Neuronal stem cell (in vitro differentiated cells): ENCODE results near the gene WRAP73.
A peak's percentile ranks its signal among the peaks of the same experiment; 100 is the strongest.

Experiments
- DNase-seq: peaks from one replicate; pipeline ENCODE4 v3.0.0-alpha.2; 2013; ENCODE audit warnings: low spot score
- H2AFZ ChIP-seq: one replicate; pipeline ENCODE4 v1.6.1; 2013; ENCODE audit warnings: mild to moderate bottlenecking, low read length, inconsistent platforms
- H2AK5ac ChIP-seq: 2 replicates; pipeline ENCODE4 v1.6.1; 2013; ENCODE audit warnings: low read depth, mild to moderate bottlenecking, inconsistent platforms, low read length, moderate library complexity, mixed read lengths
- H2BK120ac ChIP-seq: 2 replicates; pipeline ENCODE4 v1.6.1; 2013; ENCODE audit warnings: low read depth, mild to moderate bottlenecking, inconsistent platforms, low read length, moderate library complexity, mixed read lengths
- H2BK12ac ChIP-seq: one replicate; pipeline ENCODE4 v1.6.1; 2013; ENCODE audit warnings: low read length, inconsistent platforms
- H2BK15ac ChIP-seq: 2 replicates; pipeline ENCODE4 v1.6.1; 2013; ENCODE audit warnings: mild to moderate bottlenecking, low read length, inconsistent platforms, mixed read lengths
- H2BK5ac ChIP-seq: one replicate; pipeline ENCODE4 v1.6.1; 2013; ENCODE audit warnings: inconsistent platforms, mild to moderate bottlenecking, low read length, moderate library complexity
- H3K14ac ChIP-seq: one replicate; pipeline ENCODE4 v1.6.1; 2013; ENCODE audit warnings: low read length, inconsistent platforms
- H3K18ac ChIP-seq: 2 replicates; pipeline ENCODE4 v1.6.1; 2013; ENCODE audit warnings: low read length, inconsistent platforms
- H3K23ac ChIP-seq: 2 replicates; pipeline ENCODE4 v1.6.1; 2013; ENCODE audit warnings: low read depth, mild to moderate bottlenecking, mixed read lengths, low read length, inconsistent platforms; ENCODE audit not compliant: poor library complexity
- H3K27ac ChIP-seq: replicated peaks from 3 replicates; pipeline ENCODE4 v1.5.1; 2013; ENCODE audit warnings: low read length, inconsistent platforms
- H3K27me3 ChIP-seq, 3 experiments: 2 replicates each; pipeline ENCODE4 v1.6.1; 2013; ENCODE audit warnings: low read length in 3 of 3, mild to moderate bottlenecking in 2 of 3, inconsistent platforms in 1 of 3, low read depth in 1 of 3, mixed read lengths in 1 of 3, moderate library complexity in 1 of 3; ENCODE audit not compliant: control insufficient read depth in 3 of 3, insufficient read depth in 3 of 3
- H3K36me3 ChIP-seq, 2 donors: replicated peaks in 1 of 2; 2 replicates each; pipeline ENCODE4 v1.6.1; 2013; ENCODE audit warnings: low read length in 2 of 2; ENCODE audit not compliant: control insufficient read depth in 2 of 2, insufficient read depth in 2 of 2
- H3K4ac ChIP-seq: 2 replicates; pipeline ENCODE4 v1.6.1; 2013; ENCODE audit warnings: inconsistent platforms, mild to moderate bottlenecking, low read length, moderate library complexity
- H3K4me1 ChIP-seq, 2 donors: 1 replicate in 1 of 2; 2 replicates in 1 of 2; pipeline ENCODE4 v1.6.1; 2013; ENCODE audit warnings: low read length in 2 of 2, low read depth in 1 of 2; ENCODE audit not compliant: control insufficient read depth in 2 of 2, insufficient read depth in 1 of 2
- H3K4me2 ChIP-seq: one replicate; pipeline ENCODE4 v1.6.1; 2013; ENCODE audit warnings: mild to moderate bottlenecking, low read length, inconsistent platforms; ENCODE audit not compliant: insufficient read depth, poor library complexity, severe bottlenecking
- H3K4me3 ChIP-seq, 2 donors: 2 replicates each; pipeline ENCODE4 v1.5.1; 2013; ENCODE audit warnings: low read length in 2 of 2, mild to moderate bottlenecking in 2 of 2, inconsistent platforms in 1 of 2, moderate library complexity in 1 of 2
- H3K79me1 ChIP-seq: one replicate; pipeline ENCODE4 v1.6.1; 2013; ENCODE audit warnings: low read depth, mild to moderate bottlenecking, inconsistent platforms, low read length, moderate library complexity
- H3K9ac ChIP-seq: one replicate; pipeline ENCODE4 v1.6.1; 2013; ENCODE audit warnings: mild to moderate bottlenecking, low read depth, low read length, inconsistent platforms; ENCODE audit not compliant: poor library complexity
- H3K9me3 ChIP-seq, 2 donors: replicated peaks in 1 of 2; 2 replicates each; pipeline versions ENCODE3 to v1.6.1; 2013; ENCODE audit warnings: low read length in 2 of 2, mild to moderate bottlenecking in 2 of 2, inconsistent platforms in 1 of 2, low read depth in 1 of 2, mixed read lengths in 1 of 2, moderate library complexity in 1 of 2; ENCODE audit not compliant: control insufficient read depth in 2 of 2, insufficient read depth in 1 of 2
- H4K8ac ChIP-seq: one replicate; pipeline ENCODE4 v1.6.1; 2013; ENCODE audit warnings: low read depth, mild to moderate bottlenecking, inconsistent platforms, low read length, moderate library complexity
- H4K91ac ChIP-seq: one replicate; pipeline ENCODE4 v1.6.1; 2013; ENCODE audit warnings: low read length, low read depth, mild to moderate bottlenecking, inconsistent platforms; ENCODE audit not compliant: poor library complexity
- WGBS, 2 donors: extraction: QIAGEN DNeasy Blood & Tissue Kit; methylation state at CpG; one replicate each; pipeline ENCODE4 v1.1.7; 2013; ENCODE audit warnings: missing lambda C conversion rate in 2 of 2, mixed read lengths in 1 of 2; ENCODE audit not compliant: insufficient read length in 2 of 2, insufficient replicate concordance in 1 of 2; ENCODE audit errors: extremely low coverage in 2 of 2; 5-methylcytosine and 5-hydroxymethylcytosine counted together

The WRAP73 gene

GRCh38 chr1:3693321-3693720 lies 43.4 kb upstream of the WRAP73 start:
- Histone ChIP-seq H2BK12ac (peak overlapping the region; percentile 58), H3K4me1 (peaks cover 9 to 13% of the 10 kb centered on the region in 2 donors), H3K18ac (peak overlapping the region; percentile 48), H3K4ac (no peak overlapping the region), H3K9ac (no peak overlapping the region), H3K4me2 (no peak overlapping the region), H2AFZ (no peak overlapping the region), H3K23ac (no peak overlapping the region), H3K9me3 (no peaks in the 10 kb centered on the region), H2BK120ac (no peak overlapping the region), H4K8ac (no peak overlapping the region), H3K79me1 (peaks cover 3% of the 10 kb centered on the region), H2BK15ac (peak overlapping the region; percentile 37), H3K14ac (no peak overlapping the region), H2BK5ac (no peak overlapping the region), H3K36me3 (no peaks in the 10 kb centered on the region), H4K91ac (no peak overlapping the region), H3K27ac (no peak overlapping the region), H2AK5ac (peak overlapping the region; percentile 70), H3K4me3 (no peak overlapping the region), H3K27me3 (peaks cover 0 to 48% (median 3%) of the 10 kb centered on the region in 3 experiments)
- no peak for DNase-seq
- WGBS, 2 donors, result no CpG with 5 or more reads among the region's 11 CpGs

- Histone ChIP-seq H3K18ac (peak overlapping the region; percentile 71), H2BK120ac (peak overlapping the region; percentile 6), H4K91ac (no peak overlapping the region), H3K4ac (no peak overlapping the region), H2AFZ (no peak overlapping the region), H3K23ac (no peak overlapping the region), H3K14ac (peak overlapping the region; percentile 38), H2BK12ac (peak overlapping the region; percentile 22), H3K27ac (no peak overlapping the region), H2AK5ac (peak overlapping the region; percentile 70), H3K4me1 (peaks cover 11 to 13% of the 10 kb centered on the region in 2 donors), H3K27me3 (peaks cover 0 to 48% (median 3%) of the 10 kb centered on the region in 3 experiments), H2BK5ac (no peak overlapping the region), H4K8ac (no peak overlapping the region), H3K4me2 (no peak overlapping the region), H2BK15ac (peak overlapping the region; percentile 45), H3K36me3 (no peaks in the 10 kb centered on the region), H3K9ac (no peak overlapping the region), H3K79me1 (peaks cover 3% of the 10 kb centered on the region), H3K9me3 (no peaks in the 10 kb centered on the region), H3K4me3 (no peak overlapping the region)
- WGBS, 2 donors, result no CpG with 5 or more reads among the region's 13 CpGs
- no peak for DNase-seq
These were observed 42.7 kb upstream of the WRAP73 start for GRCh38 chr1:3692598-3692997.

- Histone ChIP-seq H2BK15ac (peak overlapping the region; percentile 89), H3K4me2 (no peak overlapping the region), H3K36me3 (no peaks in the 10 kb centered on the region), H2BK5ac (peak overlapping the region; percentile 60), H3K9ac (peak overlapping the region; percentile 77), H3K27ac (no peak overlapping the region), H3K9me3 (no peaks in the 10 kb centered on the region), H4K91ac (no peak overlapping the region), H3K4me1 (peaks cover 11 to 13% of the 10 kb centered on the region in 2 donors), H2BK12ac (peak overlapping the region; percentile 46), H3K23ac (peak overlapping the region; percentile 85), H4K8ac (no peak overlapping the region), H3K14ac (peak overlapping the region; percentile 14), H2BK120ac (peak overlapping the region; percentile 6), H3K4ac (no peak overlapping the region), H2AK5ac (peak overlapping the region; percentile 84), H3K79me1 (peaks cover 3% of the 10 kb centered on the region), H3K27me3 (peaks cover 0 to 48% (median 3%) of the 10 kb centered on the region in 3 experiments), H2AFZ (no peak overlapping the region), H3K18ac (peak overlapping the region; percentile 53), H3K4me3 (no peak overlapping the region)
- WGBS, 2 donors, result no CpG with 5 or more reads among the region's 24 CpGs
- DNase-seq, result no peak
These were observed 41.7 kb upstream of the WRAP73 start for GRCh38 chr1:3691421-3692204.

- peak overlapping the region; percentile 80 for H3K18ac ChIP-seq
- no peak overlapping the region for H3K9ac ChIP-seq
- H2BK120ac ChIP-seq, result no peak overlapping the region
- H2AFZ ChIP-seq, result no peak overlapping the region
- H3K9me3 ChIP-seq, result no peaks in the 10 kb centered on the region
- H2BK12ac ChIP-seq, result peak overlapping the region; percentile 14
- peaks cover 0 to 48% (median 5%) of the 10 kb centered on the region in 3 experiments for H3K27me3 ChIP-seq
- H2AK5ac ChIP-seq, result peak overlapping the region; percentile 84
- DNase-seq, result no peak
- no peaks in the 10 kb centered on the region for H3K36me3 ChIP-seq
- peaks cover 8% of the 10 kb centered on the region in 2 donors for H3K4me1 ChIP-seq
- H3K14ac ChIP-seq, result peak overlapping the region; percentile 14
- no peak overlapping the region for H3K4me2 ChIP-seq
- no peak overlapping the region for H3K27ac ChIP-seq
- peak overlapping the region; percentile 89 for H2BK15ac ChIP-seq
- H2BK5ac ChIP-seq, result peak overlapping the region; percentile 60
- H4K8ac ChIP-seq, result no peak overlapping the region
- H3K4ac ChIP-seq, result no peak overlapping the region
- peaks cover 3% of the 10 kb centered on the region for H3K79me1 ChIP-seq
- no peak overlapping the region for H4K91ac ChIP-seq
- H3K4me3 ChIP-seq, result peak overlapping the region in 1 of 2 donors; percentile 9
- H3K23ac ChIP-seq, result peak overlapping the region; percentile 85
- no CpG with 5 or more reads among the region's 50 CpGs for WGBS, 2 donors
These were observed 40.6 kb upstream of the WRAP73 start for GRCh38 chr1:3690282-3691065.
